Measurements from ENCODE around the gene GOLGB1.

Gene GOLGB1

GRCh38 chr3:121677141-121677540, 72.4 kb downstream of the GOLGB1 start:
- no peak for DNase-seq

DNA sequence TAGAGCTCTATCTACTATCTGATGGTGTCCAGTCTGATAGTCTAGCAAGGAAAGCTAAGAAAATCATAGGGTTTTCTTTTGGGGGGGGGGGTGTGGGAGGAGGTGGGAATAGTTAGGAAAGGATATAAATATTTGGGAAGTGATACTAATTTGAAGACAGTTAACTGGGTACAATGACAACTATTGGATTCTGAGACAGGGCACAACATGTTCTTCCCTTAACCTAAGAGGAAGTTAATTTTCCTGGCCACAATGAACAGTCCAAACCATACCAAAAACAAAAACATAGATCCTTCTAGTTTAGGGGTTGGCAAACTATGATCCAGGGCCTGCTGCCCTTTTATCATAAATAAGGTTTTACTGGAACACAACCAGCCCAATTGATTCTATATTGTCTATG, 78.9 kb downstream of the GOLGB1 start:
- no peak for DNase-seq

DNA sequence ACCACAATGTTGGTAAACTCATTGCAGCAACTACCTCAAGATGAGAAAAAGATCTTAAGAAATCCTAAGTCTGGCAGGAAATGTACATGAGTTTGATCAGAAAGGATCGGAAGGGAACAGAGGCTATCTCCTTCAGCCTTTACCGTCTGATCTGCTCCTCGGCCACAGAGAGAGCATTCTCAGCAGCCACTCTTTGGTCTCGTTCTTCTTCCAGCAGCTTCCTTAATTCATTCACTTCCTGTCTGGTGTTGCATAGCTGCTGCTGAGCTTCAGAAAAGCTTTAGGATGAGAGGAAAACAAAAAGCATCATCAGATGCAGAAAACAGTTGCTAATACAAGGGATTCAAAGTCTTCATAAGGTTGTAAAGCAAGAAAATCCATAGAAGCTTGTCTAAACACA, 82.2 kb downstream of the GOLGB1 start:
- peak; percentile 38 to 41 for DNase-seq

DNA sequence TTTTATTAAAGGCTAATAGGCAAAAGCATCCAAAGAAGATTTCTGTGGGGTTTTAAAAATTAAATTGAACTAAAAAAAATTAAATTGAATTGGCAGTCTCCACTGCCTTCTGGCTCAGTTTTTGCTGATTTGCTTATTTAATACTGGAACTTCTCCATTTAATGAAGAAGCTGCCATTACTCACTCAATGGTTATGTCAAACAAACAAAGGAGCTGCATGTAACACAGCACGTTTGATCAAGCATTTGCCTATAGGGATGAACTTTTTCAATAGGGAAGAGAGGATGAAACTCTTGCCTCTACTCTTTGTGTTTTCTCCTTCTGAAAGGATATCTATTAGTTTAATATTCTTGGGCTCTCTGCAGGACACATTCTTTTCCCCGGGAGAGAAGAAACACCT, 84.1 kb downstream of the GOLGB1 start:
- DNase-seq = peak in 1 of 2 donors; percentile 6

DNA sequence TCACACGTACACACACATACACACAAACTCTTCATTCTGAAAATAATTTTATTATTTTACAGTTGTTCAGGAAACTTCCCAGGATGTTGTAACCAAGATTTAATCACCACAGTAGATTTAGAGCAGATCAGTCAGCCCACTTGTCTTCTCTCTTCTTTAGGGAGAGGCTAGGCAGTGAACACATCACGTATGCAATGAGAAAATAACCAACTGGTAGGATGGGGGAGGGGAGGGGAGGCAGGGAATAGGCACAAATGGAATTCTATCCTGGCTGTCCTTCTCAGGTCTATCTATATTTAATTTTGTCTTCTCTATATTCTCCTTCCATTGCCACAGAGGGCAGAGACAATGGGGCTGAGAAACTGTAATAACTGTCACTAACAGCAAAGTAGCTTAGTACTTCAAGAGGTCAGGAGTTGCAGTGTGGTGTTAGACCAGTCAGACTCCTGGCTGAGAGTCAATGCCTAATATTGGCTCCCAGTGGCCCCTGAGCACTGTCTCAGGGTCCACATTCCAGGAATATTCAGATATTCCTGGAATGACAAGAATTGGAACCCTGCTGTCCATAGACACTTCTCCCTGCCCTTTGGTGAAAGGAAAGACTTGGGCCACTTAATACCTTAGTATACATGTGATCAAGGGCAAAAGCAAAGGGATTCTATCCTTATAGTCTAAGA, 86.2 kb downstream of the GOLGB1 start:
- no peak for DNase-seq

DNA sequence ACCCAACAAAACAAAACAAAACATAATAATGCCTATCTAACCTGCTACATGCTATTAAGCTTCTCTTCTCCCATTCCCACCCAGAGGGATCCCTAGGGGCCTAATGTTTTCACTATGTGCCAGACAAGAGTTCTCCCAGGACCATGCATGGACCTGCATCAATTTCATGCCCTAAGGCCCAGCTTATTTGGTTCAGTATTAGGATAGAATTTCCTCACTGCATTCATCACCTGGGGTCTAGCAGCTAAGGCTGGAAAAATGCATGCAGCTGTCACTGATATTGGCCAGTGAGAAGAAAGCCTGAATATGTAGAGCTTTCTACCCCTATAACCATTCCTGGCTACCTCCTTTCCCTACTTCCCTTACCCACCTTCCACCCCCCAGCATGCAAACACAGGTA, 86.8 kb downstream of the GOLGB1 start:
- no peak for DNase-seq

- peak in 1 of 2 donors; percentile 4 for DNase-seq
Observed at GRCh38 chr3:121661376-121661775, 88.2 kb downstream of the GOLGB1 start.

GRCh38 chr3:121660356-121661171, 89.0 kb downstream of the GOLGB1 start, which contains the start of gene HCLS1:
HCLS1 (minus strand) TSS chr3:121660903; CDS start chr3:121658347, 2,556 bp downstream.
- peak; percentile 89 to 92 for DNase-seq

DNA sequence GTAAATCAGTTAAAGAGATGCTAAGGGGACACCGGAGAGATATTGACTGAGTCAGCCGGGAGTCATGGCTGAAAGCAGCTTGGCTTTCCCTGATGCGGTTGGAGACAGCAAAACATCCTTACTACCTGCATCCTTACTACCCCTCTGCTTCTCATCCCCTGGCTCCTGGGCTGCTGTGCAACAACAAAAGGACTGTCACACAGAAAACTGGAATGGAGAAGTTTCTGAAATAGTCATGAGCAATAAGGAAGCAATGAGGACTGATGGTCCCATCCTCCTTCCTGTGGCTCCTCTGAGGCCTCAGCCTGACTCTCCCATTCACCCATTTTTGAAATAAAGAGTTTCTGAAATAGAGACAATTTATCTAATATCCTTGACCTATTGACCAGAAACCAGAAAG, 90.0 kb downstream of the GOLGB1 start:
- peak; percentile 30 to 34 for DNase-seq

DNA sequence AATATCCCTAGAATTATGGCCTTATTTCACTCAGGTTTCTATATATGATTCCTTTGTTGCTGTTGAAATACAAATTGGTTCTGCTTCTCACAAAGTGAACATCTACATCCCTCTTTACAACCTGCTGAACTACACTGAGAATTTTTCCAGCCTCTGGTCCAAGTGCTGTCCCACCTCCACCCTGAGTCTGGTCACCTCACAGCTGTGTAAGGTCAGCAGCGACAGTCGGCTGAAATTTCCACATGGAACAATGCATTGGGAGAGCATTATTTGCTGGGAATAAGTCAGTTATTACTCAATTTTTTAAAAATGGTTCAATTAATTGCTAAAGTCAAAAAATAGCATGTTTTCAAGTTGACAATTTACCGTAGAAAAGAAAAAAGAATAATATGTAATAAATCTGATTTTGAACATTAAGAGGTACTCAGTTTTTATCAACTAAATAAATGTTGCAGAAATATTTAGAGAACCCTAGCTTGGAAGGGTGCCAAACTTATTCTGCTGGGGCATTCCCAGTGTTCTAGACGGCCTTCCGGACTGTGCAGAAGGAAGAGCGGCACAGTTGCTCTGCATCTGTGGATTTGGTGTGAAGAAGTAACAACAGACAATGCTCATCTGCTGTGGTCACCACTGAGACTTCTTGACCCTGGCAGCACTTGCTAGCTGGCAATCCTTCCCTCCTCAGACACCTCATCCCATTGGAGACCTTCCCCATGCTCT, 90.7 kb downstream of the GOLGB1 start:
- DNase-seq = no peak

DNA sequence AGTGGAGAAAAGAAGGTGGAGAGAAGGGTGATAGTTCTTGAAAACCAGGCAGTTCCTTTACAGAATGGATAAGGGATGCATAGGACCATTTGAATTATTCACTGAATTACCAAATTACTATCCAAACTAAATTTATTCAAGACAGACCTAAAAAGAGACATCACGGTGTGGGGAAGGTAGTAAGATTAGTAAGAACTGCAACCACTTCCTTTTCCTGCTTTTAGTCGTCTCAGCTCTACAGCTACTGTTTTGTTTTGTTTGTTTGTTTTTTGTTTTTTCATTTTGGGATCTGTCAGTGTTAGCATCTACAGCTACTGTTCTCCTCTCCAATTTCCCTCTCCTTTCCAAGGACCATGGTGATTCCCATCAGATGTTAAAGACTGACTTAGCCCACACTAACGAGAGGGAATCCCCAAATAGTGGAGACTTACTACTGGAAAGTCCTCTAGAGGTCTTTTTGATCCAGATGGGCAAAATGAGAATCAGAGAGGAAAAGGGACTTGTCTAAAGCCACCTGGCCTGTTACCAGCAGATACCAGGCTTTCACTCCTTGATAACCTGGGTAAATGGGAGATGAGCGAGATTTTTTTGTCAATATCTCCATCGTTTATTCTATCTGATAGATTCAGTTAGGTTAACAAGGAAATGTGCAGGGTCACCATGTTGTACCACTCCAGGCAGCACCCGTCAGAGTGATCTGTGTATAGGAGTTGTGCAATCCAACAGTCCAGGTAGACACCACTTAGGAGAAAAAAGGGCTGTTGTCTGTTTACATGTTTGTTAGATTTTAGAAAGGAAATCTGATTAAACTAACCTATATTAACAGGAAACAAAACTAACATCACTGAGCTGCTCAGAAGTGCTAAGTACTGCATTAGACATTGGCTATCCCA, 94.8 kb downstream of the GOLGB1 start:
- DNase-seq = no peak

DNA sequence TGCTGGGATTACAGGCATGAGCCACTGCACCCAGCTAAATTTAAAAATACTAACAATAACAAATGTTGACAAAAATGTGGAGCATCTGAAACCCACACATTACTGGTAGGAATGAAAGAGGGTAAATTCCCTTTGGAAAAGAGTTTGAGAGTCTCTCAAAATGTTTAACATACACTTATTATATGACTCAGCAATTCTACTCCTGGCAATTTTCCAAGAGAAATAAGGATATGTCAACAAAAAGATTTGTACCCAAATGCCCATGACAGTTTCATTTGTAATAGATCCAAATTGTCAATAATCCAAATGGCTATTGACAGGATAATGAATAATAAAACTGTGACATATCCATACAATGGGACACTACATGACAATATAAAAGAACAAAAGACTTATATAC, 97.9 kb downstream of the GOLGB1 start:
- DNase-seq = peak in 1 of 2 donors; percentile 9

GRCh38 chr3:121649645-121650044, 99.9 kb downstream of the GOLGB1 start:
- no peak for DNase-seq

- DNase-seq = no peak
Observed at GRCh38 chr3:121648219-121648958, 101.2 kb downstream of the GOLGB1 start.

DNA sequence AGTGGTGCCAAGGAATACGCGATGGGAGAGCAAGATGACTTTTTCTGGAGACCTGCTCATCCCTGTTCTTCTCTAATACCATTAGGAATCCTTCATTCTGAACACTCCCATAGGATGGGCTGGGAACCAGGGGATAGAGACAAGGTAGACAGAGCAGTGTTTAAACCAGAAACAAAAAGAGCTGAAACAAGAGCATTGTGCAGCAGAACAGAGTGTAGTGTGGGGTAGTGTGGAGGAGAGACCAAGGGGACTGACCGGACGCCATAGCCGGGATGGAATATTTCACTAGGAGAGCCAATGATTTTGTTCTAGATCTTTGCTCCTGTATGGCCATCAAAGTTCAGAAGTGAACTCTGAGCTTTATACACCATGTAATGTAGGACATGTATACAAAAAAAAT, 104.5 kb downstream of the GOLGB1 start:
- no peak for DNase-seq

DNA sequence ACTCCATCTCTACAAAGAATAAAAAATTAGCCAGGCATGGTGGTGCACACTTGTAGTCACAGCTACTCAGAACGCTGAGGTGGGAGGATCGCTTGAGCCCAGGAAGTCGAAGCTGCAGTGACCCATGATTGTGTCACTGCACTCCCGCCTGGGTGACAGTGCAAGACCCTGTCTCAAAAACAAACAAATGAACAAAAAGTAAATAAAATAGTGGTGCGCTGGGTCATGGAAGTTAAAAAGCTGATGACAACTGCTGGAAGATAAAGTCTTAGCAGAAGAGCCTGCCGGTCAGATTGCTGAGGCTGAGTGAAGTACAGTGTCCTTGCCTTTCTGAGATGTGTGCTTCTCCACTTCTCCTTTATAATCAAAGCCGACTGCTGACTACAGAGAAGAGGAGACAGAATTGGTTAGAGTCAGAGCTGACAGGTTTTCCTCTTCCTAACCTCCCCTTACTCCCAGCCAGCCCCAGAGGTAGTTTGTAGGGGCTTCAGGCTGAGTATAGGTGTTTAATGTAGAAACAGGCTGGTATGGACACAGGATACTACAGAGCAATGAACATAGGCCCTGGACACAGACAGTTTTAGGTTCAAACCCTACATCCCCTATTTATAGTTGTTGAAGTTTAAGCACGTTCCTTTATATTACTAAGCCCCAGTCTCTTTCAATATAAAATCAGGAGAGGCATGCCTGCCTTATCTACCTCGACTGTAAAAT, 106.8 kb downstream of the GOLGB1 start:
- DNase-seq = no peak

- no peak for DNase-seq
Observed at GRCh38 chr3:121641127-121641526, 108.4 kb downstream of the GOLGB1 start.

DNA sequence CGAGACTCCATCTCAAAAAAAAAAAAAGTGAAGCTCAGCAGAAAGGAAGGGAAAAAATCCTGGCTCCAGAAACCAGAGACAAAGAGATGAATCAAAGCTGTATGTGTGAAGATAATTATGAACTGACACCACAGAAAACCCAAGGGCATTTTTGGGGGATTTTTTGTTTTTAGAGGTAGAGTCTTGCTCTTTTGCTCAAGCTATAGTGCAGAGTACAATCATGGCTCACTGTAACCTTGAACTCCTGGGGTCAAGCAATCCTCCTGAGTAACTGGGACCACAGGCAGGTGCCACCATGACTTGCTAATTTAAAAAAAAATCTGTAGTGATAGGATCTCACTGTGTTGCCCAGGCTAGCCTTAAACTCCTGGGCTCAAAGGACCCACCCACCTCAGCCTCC, 111.6 kb downstream of the GOLGB1 start:
- DNase-seq = no peak

GRCh38 chr3:121630355-121630754, 119.2 kb downstream of the GOLGB1 start:
- no peak for DNase-seq

- no peak for DNase-seq
Observed at GRCh38 chr3:121629601-121630000, 119.9 kb downstream of the GOLGB1 start.

- no peak for DNase-seq
Observed at GRCh38 chr3:121627622-121628021, 121.9 kb downstream of the GOLGB1 start.

All from inflammatory macrophage (primary cell).